ENCODE measurements around the gene VWA7.

Gene VWA7

GRCh38 chr6:31767096-31767645 lies 10.0 kb downstream of the VWA7 start:
- no peak for DNase-seq (ENCODE audit: low read depth)
- no peak for TF ChIP-seq POLR2A (IDR thresholded peaks at IDR 0.05; ENCODE audit: extremely low read depth, insufficient read length)
- TF ChIP-seq MYC (IDR thresholded peaks at IDR 0.05; ENCODE audit: low read depth, low read length): no peak
- TF ChIP-seq, protein P1, sequence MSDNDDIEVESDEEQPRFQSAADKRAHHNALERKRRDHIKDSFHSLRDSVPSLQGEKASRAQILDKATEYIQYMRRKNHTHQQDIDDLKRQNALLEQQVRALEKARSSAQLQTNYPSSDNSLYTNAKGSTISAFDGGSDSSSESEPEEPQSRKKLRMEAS (IDR thresholded peaks at IDR 0.05; ENCODE audit: low read depth, low read length): no peak
- TF ChIP-seq, protein P2, sequence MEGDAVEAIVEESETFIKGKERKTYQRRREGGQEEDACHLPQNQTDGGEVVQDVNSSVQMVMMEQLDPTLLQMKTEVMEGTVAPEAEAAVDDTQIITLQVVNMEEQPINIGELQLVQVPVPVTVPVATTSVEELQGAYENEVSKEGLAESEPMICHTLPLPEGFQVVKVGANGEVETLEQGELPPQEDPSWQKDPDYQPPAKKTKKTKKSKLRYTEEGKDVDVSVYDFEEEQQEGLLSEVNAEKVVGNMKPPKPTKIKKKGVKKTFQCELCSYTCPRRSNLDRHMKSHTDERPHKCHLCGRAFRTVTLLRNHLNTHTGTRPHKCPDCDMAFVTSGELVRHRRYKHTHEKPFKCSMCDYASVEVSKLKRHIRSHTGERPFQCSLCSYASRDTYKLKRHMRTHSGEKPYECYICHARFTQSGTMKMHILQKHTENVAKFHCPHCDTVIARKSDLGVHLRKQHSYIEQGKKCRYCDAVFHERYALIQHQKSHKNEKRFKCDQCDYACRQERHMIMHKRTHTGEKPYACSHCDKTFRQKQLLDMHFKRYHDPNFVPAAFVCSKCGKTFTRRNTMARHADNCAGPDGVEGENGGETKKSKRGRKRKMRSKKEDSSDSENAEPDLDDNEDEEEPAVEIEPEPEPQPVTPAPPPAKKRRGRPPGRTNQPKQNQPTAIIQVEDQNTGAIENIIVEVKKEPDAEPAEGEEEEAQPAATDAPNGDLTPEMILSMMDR (IDR thresholded peaks at IDR 0.05; ENCODE audit: low read depth, low read length): no peak
- no peak overlapping the region for H3K4me3 ChIP-seq (ENCODE audit: low read depth, low read length)

- TF ChIP-seq MYC (IDR thresholded peaks at IDR 0.05; ENCODE audit: low read depth, low read length) (no peak), POLR2A (IDR thresholded peaks at IDR 0.05; ENCODE audit: extremely low read depth, insufficient read length) (no peak)
- TF ChIP-seq, protein P2 (IDR thresholded peaks at IDR 0.05; ENCODE audit: low read depth, low read length): no peak
- TF ChIP-seq, protein P1 (IDR thresholded peaks at IDR 0.05; ENCODE audit: low read depth, low read length): no peak
- H3K4me3 ChIP-seq (ENCODE audit: low read depth, low read length): no peak overlapping the region
- DNase-seq (ENCODE audit: low read depth): no peak
These were observed 11.0 kb downstream of the VWA7 start for GRCh38 chr6:31765910-31766794.

DNA sequence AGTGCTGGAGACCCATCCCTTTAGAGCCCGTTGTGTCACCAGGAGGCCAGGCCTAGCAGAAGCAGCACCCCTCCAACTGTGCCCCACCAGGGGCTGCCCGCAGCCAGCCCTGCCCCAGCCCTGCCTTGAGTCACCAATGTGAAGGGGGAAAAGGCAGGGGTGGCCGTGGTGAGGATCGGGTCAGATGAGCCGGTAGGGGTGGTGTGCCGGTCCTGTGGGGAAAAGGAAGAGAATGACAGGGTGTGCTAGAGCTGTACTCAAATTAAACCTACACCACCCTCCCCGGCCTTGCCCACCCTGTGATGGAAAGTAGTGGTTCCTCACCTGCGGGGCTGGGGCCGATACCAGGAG lies 11.6 kb downstream of the VWA7 start:
- no peak for TF ChIP-seq MYC (IDR thresholded peaks at IDR 0.05; ENCODE audit: low read depth, low read length)
- no peak for TF ChIP-seq POLR2A (IDR thresholded peaks at IDR 0.05; ENCODE audit: extremely low read depth, insufficient read length)
- TF ChIP-seq, protein P2 (IDR thresholded peaks at IDR 0.05; ENCODE audit: low read depth, low read length): no peak
- TF ChIP-seq, protein P1 (IDR thresholded peaks at IDR 0.05; ENCODE audit: low read depth, low read length): no peak
- H3K4me3 ChIP-seq (ENCODE audit: low read depth, low read length): no peak overlapping the region
- no peak for DNase-seq (ENCODE audit: low read depth)

DNA sequence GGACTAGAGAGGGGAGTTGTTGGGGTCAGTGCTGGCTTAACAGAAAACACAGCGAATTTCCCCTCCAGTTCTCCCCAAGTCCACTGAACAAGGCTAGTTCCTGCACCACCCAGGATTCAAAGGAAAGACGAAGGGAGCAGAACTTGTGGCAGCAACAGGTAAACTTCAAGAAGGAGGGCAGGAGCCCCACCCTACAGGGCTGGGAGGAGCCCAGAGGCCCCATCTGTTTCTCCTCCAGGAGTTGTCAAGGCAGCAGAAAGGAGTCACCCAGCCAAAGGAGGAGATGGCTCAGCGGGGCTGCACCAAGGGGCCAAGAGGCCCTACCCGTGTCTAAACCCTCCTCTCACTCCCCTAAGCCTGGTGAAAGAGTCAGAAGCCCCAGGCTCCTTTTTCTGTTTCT lies 12.9 kb downstream of the VWA7 start:
- TF ChIP-seq MYC (IDR thresholded peaks at IDR 0.05; ENCODE audit: low read depth, low read length) (no peak), POLR2A (IDR thresholded peaks at IDR 0.05; ENCODE audit: extremely low read depth, insufficient read length) (no peak)
- TF ChIP-seq, protein P1 (IDR thresholded peaks at IDR 0.05; ENCODE audit: low read depth, low read length): no peak
- TF ChIP-seq, protein P2 (IDR thresholded peaks at IDR 0.05; ENCODE audit: low read depth, low read length): no peak
- H3K4me3 ChIP-seq (ENCODE audit: low read depth, low read length): no peak overlapping the region
- no peak for DNase-seq (ENCODE audit: low read depth)

- no peak for DNase-seq (ENCODE audit: low read depth)
- TF ChIP-seq POLR2A (IDR thresholded peaks at IDR 0.05; ENCODE audit: extremely low read depth, insufficient read length): no peak
- TF ChIP-seq MYC (IDR thresholded peaks at IDR 0.05; ENCODE audit: low read depth, low read length): no peak
- TF ChIP-seq, protein P2 (IDR thresholded peaks at IDR 0.05; ENCODE audit: low read depth, low read length): no peak
- TF ChIP-seq, protein P1 (IDR thresholded peaks at IDR 0.05; ENCODE audit: low read depth, low read length): no peak
- no peak overlapping the region for H3K4me3 ChIP-seq (ENCODE audit: low read depth, low read length)
These were observed 13.5 kb downstream of the VWA7 start for GRCh38 chr6:31763619-31763940.
